ENCODE results near the gene NOL11. TPM values are rescaled to one million over a fixed set of nuclear protein-coding genes. Genes with fewer than 3 reads are reported as not detected.
"Not testable (repeated sequence)": the region's sequence is repeated elsewhere in the genome, so short reads cannot be mapped to it uniquely, and the experiment has no call there.

NOL11 gene
- total RNA-seq, 6 experiments from 2014 or later, result 35.0 to 50.7 (median 44.2) TPM

GRCh38 chr17:67717192-67717623 lies 528 bp upstream of the NOL11 start:
- Mint-ChIP-seq H3K27me3 (ENCODE audit: insufficient read depth) (no peaks in the 10 kb centered on the region; the same call in 1 of the 2 replicates), H3K36me3 (ENCODE audit: low read depth) (peaks cover 17% of the 10 kb centered on the region), H3K4me1 (ENCODE audit: low read depth) (peaks cover 9% of the 10 kb centered on the region), H3K4me3 (peak overlapping the region; percentile 100), H3K27ac (peak overlapping the region; percentile 95), H3K9me3 (peaks cover 6% of the 10 kb centered on the region; the same call in 1 of the 2 replicates)
- no peak for DNase-seq
- TF ChIP-seq CTCF (IDR thresholded peaks at IDR 0.05), result no peak

GRCh38 chr17:67718325-67718941 lies 697 bp downstream of the NOL11 start:
- peak; percentile 37 for DNase-seq
- peak overlapping the region; percentile 95 for H3K27ac Mint-ChIP-seq
- TF ChIP-seq CTCF (IDR thresholded peaks at IDR 0.05), result no peak
- H3K4me1 Mint-ChIP-seq (ENCODE audit: low read depth), result peaks cover 9% of the 10 kb centered on the region
- peak overlapping the region; percentile 100 for H3K4me3 Mint-ChIP-seq
- H3K27me3 Mint-ChIP-seq (ENCODE audit: insufficient read depth), result no peaks in the 10 kb centered on the region
- H3K9me3 Mint-ChIP-seq, result peaks cover under 1% of the 10 kb centered on the region; the same call in 1 of the 2 replicates
- peaks cover 19% of the 10 kb centered on the region for H3K36me3 Mint-ChIP-seq (ENCODE audit: low read depth)

GRCh38 chr17:67725373-67725791 lies 7.6 kb downstream of the NOL11 start:
- Mint-ChIP-seq H3K4me3 (no peak overlapping the region), H3K9me3 (no peaks in the 10 kb centered on the region), H3K4me1 (ENCODE audit: low read depth) (no peaks in the 10 kb centered on the region), H3K36me3 (ENCODE audit: low read depth) (peaks cover 49% of the 10 kb centered on the region), H3K27ac (no peak overlapping the region), H3K27me3 (ENCODE audit: insufficient read depth) (no peaks in the 10 kb centered on the region)
- no peak for TF ChIP-seq CTCF (IDR thresholded peaks at IDR 0.05)
- no peak for DNase-seq

GRCh38 chr17:67725807-67726206 lies 8.1 kb downstream of the NOL11 start:
- Mint-ChIP-seq H3K4me3 (no peak overlapping the region), H3K4me1 (ENCODE audit: low read depth) (no peaks in the 10 kb centered on the region), H3K27me3 (ENCODE audit: insufficient read depth) (no peaks in the 10 kb centered on the region), H3K36me3 (ENCODE audit: low read depth) (peaks cover 54% of the 10 kb centered on the region), H3K27ac (no peak overlapping the region), H3K9me3 (no peaks in the 10 kb centered on the region)
- DNase-seq, result no peak
- no peak for TF ChIP-seq CTCF (IDR thresholded peaks at IDR 0.05)

GRCh38 chr17:67727152-67728039 lies 9.7 kb downstream of the NOL11 start:
- H3K27me3 Mint-ChIP-seq (ENCODE audit: insufficient read depth); H3K27ac Mint-ChIP-seq; H3K4me3 Mint-ChIP-seq; DNase-seq; H3K4me1 Mint-ChIP-seq (ENCODE audit: low read depth); H3K9me3 Mint-ChIP-seq: not testable (repeated sequence)
- H3K36me3 Mint-ChIP-seq (ENCODE audit: low read depth), result peaks cover 51% of the 10 kb centered on the region

GRCh38 chr17:67729903-67730302 lies 12.2 kb downstream of the NOL11 start:
- Mint-ChIP-seq H3K4me3 (no peak overlapping the region), H3K27me3 (ENCODE audit: insufficient read depth) (no peaks in the 10 kb centered on the region), H3K9me3 (peaks cover 4% of the 10 kb centered on the region; the same call in 1 of the 2 replicates), H3K27ac (no peak overlapping the region), H3K4me1 (ENCODE audit: low read depth) (no peaks in the 10 kb centered on the region), H3K36me3 (ENCODE audit: low read depth) (peaks cover 50% of the 10 kb centered on the region)
- TF ChIP-seq CTCF (IDR thresholded peaks at IDR 0.05), result no peak
- DNase-seq, result no peak

Measured in HFFc6 (cell line).